ENCODE data around the gene ZHX3. TPM values are rescaled to one million over a fixed set of nuclear protein-coding genes. Genes with fewer than 3 reads are reported as not detected.

ZHX3 gene
- total and polyA plus RNA-seq, 9 of the 15 experiments (the other 6 are each of a cell fraction or from before 2014, with no cell fraction given), result 0.80 to 14.6 (median 4.9) TPM

GRCh38 chr20:41261790-41262717 lies 55.5 kb downstream of the ZHX3 start (continued):
- 0 out of 2 replicates have a peak, but pooled peaks have one; percentile 63 for TF ChIP-seq STAT5A (IDR thresholded peaks at IDR 0.05; ENCODE audit: borderline replicate concordance, low read length)
- no peak for TF ChIP-seq NR2C2 (CRISPR knock-in tag; IDR thresholded peaks at IDR 0.05)
- no peak for TF ChIP-seq NR2C2 (tag; IDR thresholded peaks at IDR 0.05)
- no peak for TF ChIP-seq MGA (IDR thresholded peaks at IDR 0.05)
- TF ChIP-seq ZNF785 (CRISPR knock-in tag; IDR thresholded peaks at IDR 0.05), result no peak
- TF ChIP-seq PHB (CRISPR knock-in tag; IDR thresholded peaks at IDR 0.05), result no peak
- no peak for TF ChIP-seq GABPB1 (CRISPR knock-in tag; IDR thresholded peaks at IDR 0.05)
- TF ChIP-seq ATF6 (CRISPR knock-in tag; IDR thresholded peaks at IDR 0.05), result no peak
- no peak for TF ChIP-seq BACH1 (tag; IDR thresholded peaks at IDR 0.05)
- peak; percentile 97 for TF ChIP-seq TEAD4 (IDR thresholded peaks at IDR 0.05; ENCODE audit: low read length)
- TF ChIP-seq TEAD4 (CRISPR knock-in tag; IDR thresholded peaks at IDR 0.05; ENCODE audit: borderline replicate concordance), result no peak
- no peak for TF ChIP-seq JUNB (CRISPR knock-in tag; conservative IDR thresholded peaks at IDR 0.05)
- TF ChIP-seq ZBTB12 (CRISPR knock-in tag; IDR thresholded peaks at IDR 0.05), result no peak
